Panc1 (cell line): ENCODE data around the gene BRAF. TPM values are rescaled to one million over a fixed set of nuclear protein-coding genes. Genes with fewer than 3 reads are reported as not detected.

Experiments used
- ATAC-seq: fragments of 200-7000 bp; cut with Tn5 transposase; 2 replicates; pipeline ENCODE4 v1.9.1; 2020; ENCODE audit warnings: mild to moderate bottlenecking, moderate library complexity
- BruUV-seq: library from RNA; stranded (reverse); fragments of 400-500 nt; replicated peaks from 2 replicates; lab custom pipeline; 2021; lab: Mats Ljungman, UMichigan
- CTCF ChIA-PET: fragments of 300-600 bp; sonication (Branson Sonifier 250); formaldehyde crosslinking; loops from one replicate; lab custom pipeline; 2022; ENCODE audit warnings: antibody characterized with exemption; lab: Charles Lee
- POLR2A ChIA-PET: fragments of 300-600 bp; sonication (Branson Sonifier 250); formaldehyde crosslinking; loops from one replicate; lab custom pipeline; 2022; ENCODE audit warnings: antibody characterized with exemption; lab: Charles Lee
- DNase-seq: peaks from one replicate; pipeline ENCODE4 v3.0.0-alpha.2; 2010; ENCODE audit warnings: low read depth, low spot score
- H3K27ac ChIP-seq: 2 replicates; pipeline ENCODE4 v1.5.1; 2011; ENCODE audit warnings: mild to moderate bottlenecking, low read length, inconsistent platforms
- H3K27me3 ChIP-seq: fragments of 200-500 bp; sonication (Bioruptor generic); 2 replicates; pipeline ENCODE4 v1.6.0; 2014; ENCODE audit warnings: low read length, inconsistent platforms; ENCODE audit not compliant: control insufficient read depth, insufficient read depth
- H3K36me3 ChIP-seq: fragments of 200-500 bp; sonication (Bioruptor generic); 2 replicates; pipeline ENCODE4 v1.5.1; 2014; ENCODE audit warnings: inconsistent platforms, mild to moderate bottlenecking, low read length, moderate library complexity; ENCODE audit not compliant: control insufficient read depth, insufficient read depth
- H3K4me1 ChIP-seq: 2 replicates; pipeline ENCODE4 v1.5.1; 2011; ENCODE audit warnings: inconsistent platforms, mild to moderate bottlenecking, low read length, moderate library complexity; ENCODE audit not compliant: control insufficient read depth, insufficient read depth
- H3K4me3 ChIP-seq, 2 experiments: 2 replicates each; pipeline ENCODE4 v1.5.1; 2011 to 2012; ENCODE audit warnings: low read depth in 2 of 2, low read length in 2 of 2, mild to moderate bottlenecking in 2 of 2, inconsistent platforms in 1 of 2, moderate library complexity in 1 of 2
- H3K9me3 ChIP-seq: fragments of 200-500 bp; sonication (Bioruptor generic); 2 replicates; pipeline ENCODE4 v1.5.1; 2014; ENCODE audit warnings: low read depth, mild to moderate bottlenecking, inconsistent platforms, low read length, moderate library complexity; ENCODE audit not compliant: control insufficient read depth, insufficient read depth
- CTCF ChIP-seq: fragments of 450-650 bp; IDR thresholded peaks from 2 replicates; pipeline ENCODE4 v1.5.1; 2017; ENCODE audit warnings: mild to moderate bottlenecking
- POLR2AphosphoS5 ChIP-seq: IDR thresholded peaks from 2 replicates; pipeline ENCODE4 v1.6.1; 2012; ENCODE audit warnings: mild to moderate bottlenecking, low read depth, low read length, moderate library complexity
- REST ChIP-seq, 2 experiments: IDR thresholded peaks; 2 replicates each; pipeline ENCODE4 v1.6.1; 2011 to 2012; ENCODE audit warnings: low read depth in 2 of 2, control low read depth in 1 of 2, low read length in 1 of 2, mild to moderate bottlenecking in 1 of 2, moderate library complexity in 1 of 2; ENCODE audit not compliant: insufficient read depth in 1 of 2
- SIN3A ChIP-seq: IDR thresholded peaks from 2 replicates; pipeline ENCODE4 v1.6.1; 2012; ENCODE audit warnings: low read depth, mild to moderate bottlenecking, low read length, moderate library complexity, borderline replicate concordance; ENCODE audit not compliant: insufficient read depth
- TCF7L2 ChIP-seq: IDR thresholded peaks from 2 replicates; pipeline ENCODE4 v1.6.1; 2011; ENCODE audit warnings: mild to moderate bottlenecking, low read depth, low read length, inconsistent platforms
- in situ Hi-C: cut with HindIII; loops from 2 replicates; pipeline ENCODE4 v1.10.0; 2016; ENCODE audit warnings: low sequenced_read_pairs, low pct_unique_long_range_greater_than_20kb
- intact Hi-C: fragments of 100-400 bp; cut with micrococcal nuclease; formaldehyde crosslinking; loops from one replicate; pipeline ENCODE4 v1.10.0; 2022; ENCODE audit not compliant: unreplicated experiment
- total RNA-seq: library from RNA; stranded (reverse); gene quantifications from one replicate; pipeline ENCODE4 v1.2.1, GENCODE V29; 2021; ENCODE audit not compliant: unreplicated experiment

BRAF gene
- total RNA-seq, 1 experiment from 2014 or later: 26.3 TPM

GRCh38 chr7:140679186-140679585 lies 245.5 kb downstream of the BRAF start:
- Histone ChIP-seq H3K4me1 (no peaks in the 10 kb centered on the region), H3K9me3 (no peaks in the 10 kb centered on the region), H3K27ac (no peak overlapping the region), H3K36me3 (no peaks in the 10 kb centered on the region), H3K4me3 (no peak overlapping the region), H3K27me3 (no peaks in the 10 kb centered on the region)
- intact Hi-C loops (loop anchor here (10.0 kb wide), 1 partner anchor 306 kb away; no protein-coding TSS in a partner anchor), in situ Hi-C loops (no loop called here)
- ChIA-PET CTCF (no interaction called here), POLR2A (no interaction called here)
- no peak for TF ChIP-seq CTCF
- TF ChIP-seq POLR2AphosphoS5: no peak
- TF ChIP-seq TCF7L2: no peak
- no peak for TF ChIP-seq REST (IDR thresholded peaks at IDR 0.05; ENCODE audit: insufficient read depth in 1 of 2, low read depth in 2 of 2, low read length in 1 of 2)
- no peak for TF ChIP-seq SIN3A
- DNase-seq (no peak), ATAC-seq (no peak)
- no TSS peak for BruUV-seq

GRCh38 chr7:140678816-140679130 lies 246.0 kb downstream of the BRAF start:
- CTCF ChIA-PET: no interaction called here
- H3K9me3 ChIP-seq: no peaks in the 10 kb centered on the region
- no peaks in the 10 kb centered on the region for H3K36me3 ChIP-seq
- H3K4me3 ChIP-seq: no peak overlapping the region
- DNase-seq (no peak), ATAC-seq (no peak)
- no peaks in the 10 kb centered on the region for H3K27me3 ChIP-seq
- no peaks in the 10 kb centered on the region; the same call in 1 of the 2 replicates for H3K4me1 ChIP-seq
- intact Hi-C loops (loop anchor here (10.0 kb wide), 1 partner anchor 306 kb away; no protein-coding TSS in a partner anchor), in situ Hi-C loops (no loop called here)
- no TSS peak for BruUV-seq
- POLR2A ChIA-PET: no interaction called here
- no peak overlapping the region for H3K27ac ChIP-seq
- no peak for TF ChIP-seq POLR2AphosphoS5
- TF ChIP-seq REST (IDR thresholded peaks at IDR 0.05; ENCODE audit: insufficient read depth in 1 of 2, low read depth in 2 of 2, low read length in 1 of 2): no peak
- no peak for TF ChIP-seq SIN3A
- TF ChIP-seq TCF7L2: no peak
- TF ChIP-seq CTCF: no peak
